Stimulated activated naive B cell treated with anti-CD40 and anti-IgM and Interleukin-4, amounts not matched to agents 10 μg/mL and 1 μg/mL and 100 μg/mL, for 72 hours (primary cell): ENCODE data around the gene BNIP3.
A peak's percentile ranks its signal among the peaks of the same experiment; 100 is the strongest.
"Not testable (repeated sequence)": the region's sequence is repeated elsewhere in the genome, so short reads cannot be mapped to it uniquely, and the experiment has no call there.

Source experiments
- ATAC-seq, 2 donors: fragments of 150-1000 bp; cut with Tn5 transposase; replicated peaks; 2 replicates each; pipeline ENCODE4 v1.10.0; 2021; ENCODE audit warnings: moderate library complexity in 1 of 2
- DNase-seq: peaks from one replicate; pipeline ENCODE4 v3.0.0; 2021
- H3K27ac Mint-ChIP-seq: one replicate; pipeline ENCODE4 v1.8.0; 2022; ENCODE audit warnings: mild to moderate bottlenecking, mixed read lengths
- H3K27me3 Mint-ChIP-seq, 2 donors: one replicate each; pipeline ENCODE4 v1.8.0; 2022; ENCODE audit warnings: mixed read lengths in 2 of 2
- H3K36me3 Mint-ChIP-seq, 2 donors: one replicate each; pipeline ENCODE4 v1.8.0; 2022; ENCODE audit warnings: mixed read lengths in 2 of 2, mild to moderate bottlenecking in 1 of 2
- H3K4me1 Mint-ChIP-seq, 2 donors: one replicate each; pipeline ENCODE4 v1.8.0; 2022; ENCODE audit warnings: mixed read lengths in 2 of 2, mild to moderate bottlenecking in 1 of 2
- H3K4me3 Mint-ChIP-seq, 2 donors: one replicate each; pipeline ENCODE4 v1.8.0; 2022; ENCODE audit warnings: mild to moderate bottlenecking in 2 of 2, mixed read lengths in 2 of 2, moderate library complexity in 1 of 2
- H3K9me3 Mint-ChIP-seq, 2 donors: one replicate each; pipeline ENCODE4 v1.8.0; 2022; ENCODE audit warnings: mixed read lengths in 2 of 2, mild to moderate bottlenecking in 1 of 2

The BNIP3 gene

DNA sequence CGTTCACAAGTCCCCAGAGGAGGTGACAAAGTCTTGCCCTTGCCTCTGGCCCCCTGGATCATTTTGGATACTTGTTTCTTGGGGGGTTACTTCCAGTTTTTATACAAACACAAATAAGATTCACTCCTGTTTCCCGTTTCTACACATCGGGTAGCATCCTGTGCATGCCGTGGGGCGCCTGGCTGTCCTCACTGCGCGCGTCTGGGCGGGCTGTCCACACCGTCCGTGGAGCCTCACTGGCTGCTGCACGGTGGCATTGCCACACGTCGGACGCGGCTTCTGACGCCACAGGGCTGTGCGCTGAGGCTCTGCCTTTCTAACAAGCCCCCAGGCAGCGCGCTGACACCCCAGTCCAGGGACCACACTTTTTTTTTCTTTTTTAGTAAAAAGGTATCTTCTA lies 18.4 kb downstream of the BNIP3 start:
- Mint-ChIP-seq H3K4me1 (no peaks in the 10 kb centered on the region), H3K9me3 (no peaks in the 10 kb centered on the region), H3K27ac (peak overlapping the region; percentile 42), H3K4me3 (no peak overlapping the region), H3K27me3 (no peaks in the 10 kb centered on the region), H3K36me3 (peaks cover 20 to 29% of the 10 kb centered on the region in 2 donors)
- no peak for DNase-seq
- no peak for ATAC-seq

GRCh38 chr10:131961777-131962662 lies 19.7 kb downstream of the BNIP3 start:
- H3K27ac Mint-ChIP-seq: no peak overlapping the region
- no peak for DNase-seq
- no peaks in the 10 kb centered on the region for H3K9me3 Mint-ChIP-seq
- peaks cover 0 to 1% of the 10 kb centered on the region in 2 donors for H3K4me1 Mint-ChIP-seq
- ATAC-seq: no peak
- H3K36me3 Mint-ChIP-seq: peaks cover 28 to 42% of the 10 kb centered on the region in 2 donors
- no peak overlapping the region for H3K4me3 Mint-ChIP-seq
- no peaks in the 10 kb centered on the region for H3K27me3 Mint-ChIP-seq

GRCh38 chr10:131961047-131961776 lies 20.5 kb downstream of the BNIP3 start:
- H3K27ac Mint-ChIP-seq: no peak overlapping the region
- H3K9me3 Mint-ChIP-seq: no peaks in the 10 kb centered on the region
- DNase-seq: no peak
- peaks cover 0 to 1% of the 10 kb centered on the region in 2 donors for H3K4me1 Mint-ChIP-seq
- no peak overlapping the region for H3K4me3 Mint-ChIP-seq
- no peaks in the 10 kb centered on the region for H3K27me3 Mint-ChIP-seq
- H3K36me3 Mint-ChIP-seq: peaks cover 26 to 50% of the 10 kb centered on the region in 2 donors
- ATAC-seq: peak in 1 of 2 donors; percentile 23

DNA sequence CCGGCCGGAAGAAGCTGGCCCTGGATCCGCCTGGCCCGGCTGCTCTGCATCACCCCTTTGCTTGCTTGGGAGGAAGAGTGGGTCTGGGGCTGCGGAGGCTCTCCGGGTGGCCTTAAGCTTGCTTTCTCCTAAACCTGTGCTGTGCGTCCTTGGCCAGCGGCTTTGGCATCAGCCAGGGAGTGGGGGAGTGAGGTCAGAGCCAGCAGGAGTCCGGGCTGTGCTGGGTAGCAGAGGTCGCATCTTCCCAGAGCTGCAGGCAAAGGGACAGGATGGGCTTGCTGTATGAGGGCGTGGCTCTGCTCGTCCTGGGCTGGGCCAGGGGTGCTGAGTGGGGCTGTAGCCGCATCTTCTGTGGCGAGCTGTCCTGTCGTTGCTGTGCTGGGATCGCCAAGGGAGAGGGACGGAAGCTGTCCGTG lies 21.1 kb downstream of the BNIP3 start:
- Mint-ChIP-seq H3K4me1 (peaks cover 0 to 1% of the 10 kb centered on the region in 2 donors), H3K4me3 (no peak overlapping the region), H3K27me3 (no peaks in the 10 kb centered on the region), H3K36me3 (peaks cover 29 to 52% of the 10 kb centered on the region in 2 donors), H3K9me3 (no peaks in the 10 kb centered on the region), H3K27ac (no peak overlapping the region)
- no peak for DNase-seq
- ATAC-seq: no peak

- Mint-ChIP-seq H3K36me3 (peaks cover 32 to 59% of the 10 kb centered on the region in 2 donors), H3K9me3 (no peaks in the 10 kb centered on the region), H3K27ac (no peak overlapping the region), H3K4me3 (no peak overlapping the region), H3K4me1 (peaks cover 0 to 1% of the 10 kb centered on the region in 2 donors), H3K27me3 (no peaks in the 10 kb centered on the region)
- no peak for DNase-seq
- ATAC-seq: no peak
Measured at GRCh38 chr10:131959841-131960240, 21.9 kb downstream of the BNIP3 start.

- peaks cover 0 to 1% of the 10 kb centered on the region in 2 donors for H3K4me1 Mint-ChIP-seq
- H3K4me3 Mint-ChIP-seq: no peak overlapping the region
- no peaks in the 10 kb centered on the region for H3K9me3 Mint-ChIP-seq
- DNase-seq (no peak), ATAC-seq (no peak)
- H3K27me3 Mint-ChIP-seq: no peaks in the 10 kb centered on the region
- H3K27ac Mint-ChIP-seq: no peak overlapping the region
- H3K36me3 Mint-ChIP-seq: peaks cover 36 to 76% of the 10 kb centered on the region in 2 donors
Measured at GRCh38 chr10:131955591-131956340, 26.0 kb downstream of the BNIP3 start.

DNA sequence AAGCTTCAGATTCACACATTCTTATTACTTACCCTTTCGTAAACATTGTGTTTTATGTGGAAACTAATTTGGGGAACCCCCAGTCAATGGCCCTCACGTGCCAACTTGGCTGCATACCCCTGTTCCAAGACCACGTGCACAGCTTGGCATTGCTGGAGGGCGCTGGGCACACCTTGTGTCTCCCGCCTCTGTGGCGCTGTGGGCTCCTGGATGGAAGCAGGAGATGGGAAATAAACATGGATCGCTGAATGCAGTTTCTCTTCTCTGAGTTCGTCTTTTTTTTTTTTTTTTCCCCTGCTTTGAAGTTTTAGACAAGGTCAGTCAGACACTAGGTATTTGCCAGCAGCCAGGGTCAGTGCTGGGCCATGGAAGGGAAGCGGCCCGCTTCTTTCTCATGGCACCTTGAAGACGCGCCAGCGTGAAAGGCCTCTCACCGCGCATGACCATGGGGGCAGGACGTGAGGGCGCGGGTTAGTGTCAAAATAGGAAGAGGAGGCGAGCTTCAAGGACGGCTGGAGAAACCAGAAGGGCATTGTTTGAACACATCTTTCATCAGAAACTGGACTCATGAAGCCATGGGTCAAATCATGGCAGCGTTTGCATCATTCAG lies 27.3 kb downstream of the BNIP3 start:
- Mint-ChIP-seq H3K36me3 (peaks cover 35 to 83% of the 10 kb centered on the region in 2 donors), H3K27me3 (no peaks in the 10 kb centered on the region), H3K4me3 (no peak overlapping the region), H3K27ac (no peak overlapping the region), H3K9me3 (no peaks in the 10 kb centered on the region), H3K4me1 (peaks cover 0 to 1% of the 10 kb centered on the region in 2 donors)
- DNase-seq (no peak), ATAC-seq (no peak)

DNA sequence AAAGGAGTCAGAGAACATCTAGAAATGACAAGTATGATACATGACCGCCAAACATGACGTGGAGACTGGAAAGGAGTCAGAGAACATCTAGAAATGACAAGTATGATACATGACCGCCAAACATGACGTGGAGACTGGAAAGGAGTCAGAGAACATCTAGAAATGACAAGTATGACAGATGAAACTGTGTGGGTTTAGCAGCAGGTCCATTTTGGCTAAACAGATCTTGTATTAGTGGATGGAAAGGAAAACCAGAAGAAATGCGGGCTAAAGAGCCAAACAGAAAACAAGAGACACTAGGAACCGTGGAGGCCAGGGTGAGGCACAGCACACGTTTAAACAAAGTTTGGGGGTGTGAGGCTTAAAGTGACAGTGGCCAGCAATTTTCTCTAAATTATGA lies 31.8 kb downstream of the BNIP3 start:
- H3K27me3 Mint-ChIP-seq, H3K9me3 Mint-ChIP-seq, ATAC-seq, H3K27ac Mint-ChIP-seq, DNase-seq, H3K4me3 Mint-ChIP-seq, H3K4me1 Mint-ChIP-seq: not testable (repeated sequence)
- H3K36me3 Mint-ChIP-seq: peaks cover 40 to 75% of the 10 kb centered on the region in 2 donors

- DNase-seq (no peak), ATAC-seq (no peak)
Measured at GRCh38 chr10:131949041-131949862, 32.5 kb downstream of the BNIP3 start.

DNA sequence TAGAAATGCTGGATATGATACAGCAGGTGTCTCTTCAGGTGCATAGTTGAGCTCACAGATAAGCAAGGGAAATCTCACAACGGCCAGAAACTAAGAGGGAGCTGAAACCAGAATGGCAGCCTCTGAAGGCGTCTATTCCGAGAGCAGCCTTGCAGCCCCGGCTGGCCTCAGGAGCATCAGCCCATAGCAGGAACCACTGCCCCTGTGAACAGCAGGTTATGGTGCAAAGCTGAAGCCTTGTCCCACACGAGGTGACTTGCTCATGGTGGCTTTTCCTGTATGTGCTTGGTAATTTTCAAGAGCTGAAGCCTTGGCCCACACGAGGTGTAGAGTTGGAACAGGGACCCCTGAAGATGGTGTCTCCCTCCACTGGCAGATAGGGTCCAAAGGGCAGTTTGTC lies 33.2 kb downstream of the BNIP3 start:
- H3K4me3 Mint-ChIP-seq: no peak overlapping the region
- no peak for DNase-seq
- ATAC-seq: no peak
- no peaks in the 10 kb centered on the region for H3K27me3 Mint-ChIP-seq
- H3K36me3 Mint-ChIP-seq: peaks cover 36 to 72% of the 10 kb centered on the region in 2 donors
- H3K9me3 Mint-ChIP-seq: no peaks in the 10 kb centered on the region
- peaks cover 0 to under 1% of the 10 kb centered on the region in 2 donors for H3K4me1 Mint-ChIP-seq
- H3K27ac Mint-ChIP-seq: no peak overlapping the region

More at GRCh38 chr10:131949041-131949862, 32.5 kb downstream of the BNIP3 start:
- H3K4me3 Mint-ChIP-seq: no peak overlapping the region
- H3K9me3 Mint-ChIP-seq: no peaks in the 10 kb centered on the region
- peaks cover 38 to 73% of the 10 kb centered on the region in 2 donors for H3K36me3 Mint-ChIP-seq
- H3K4me1 Mint-ChIP-seq: no peaks in the 10 kb centered on the region
- no peak overlapping the region for H3K27ac Mint-ChIP-seq
- H3K27me3 Mint-ChIP-seq: no peaks in the 10 kb centered on the region

DNA sequence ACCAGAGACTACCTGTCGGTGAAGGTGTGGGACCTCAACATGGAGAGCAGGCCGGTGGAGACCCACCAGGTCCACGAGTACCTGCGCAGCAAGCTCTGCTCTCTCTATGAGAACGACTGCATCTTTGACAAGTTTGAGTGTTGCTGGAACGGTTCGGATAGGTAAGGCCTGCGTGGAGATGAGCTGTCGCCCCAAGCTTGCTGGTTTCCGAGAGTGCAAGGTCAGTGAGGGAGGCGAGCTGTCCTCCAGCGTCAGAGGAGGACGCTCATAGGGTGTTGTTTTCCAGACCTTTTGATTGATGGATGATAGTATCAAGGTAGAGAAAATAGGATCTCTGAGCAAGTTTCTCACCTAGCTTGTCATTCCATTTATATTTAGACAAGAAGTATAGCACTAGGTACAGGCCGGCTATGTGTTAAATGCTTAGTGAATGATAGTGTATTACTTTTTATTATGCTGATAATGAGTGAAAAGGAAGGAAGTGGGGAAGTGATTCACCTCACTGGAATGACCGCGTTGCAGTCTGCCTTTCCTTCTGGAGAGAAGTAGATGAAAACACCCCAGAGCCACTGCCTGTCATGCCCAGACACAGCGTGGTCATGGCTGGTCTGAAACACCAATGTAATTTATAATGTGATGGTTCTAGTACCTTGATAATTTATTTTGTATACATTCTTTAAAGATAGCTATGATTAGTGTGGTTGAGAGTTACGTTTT lies 33.9 kb downstream of the BNIP3 start:
- Mint-ChIP-seq H3K36me3 (peaks cover 40 to 70% of the 10 kb centered on the region in 2 donors), H3K27ac (peak overlapping the region; percentile 65), H3K27me3 (no peaks in the 10 kb centered on the region), H3K4me1 (peaks cover 0 to 6% of the 10 kb centered on the region in 2 donors), H3K9me3 (no peaks in the 10 kb centered on the region), H3K4me3 (no peak overlapping the region)
- ATAC-seq: no peak
- no peak for DNase-seq

GRCh38 chr10:131946880-131947279 lies 34.8 kb downstream of the BNIP3 start:
- no peak for DNase-seq
- Mint-ChIP-seq H3K27ac (no peak overlapping the region), H3K4me3 (no peak overlapping the region), H3K9me3 (no peaks in the 10 kb centered on the region), H3K4me1 (peaks cover 0 to 6% of the 10 kb centered on the region in 2 donors), H3K36me3 (peaks cover 40 to 68% of the 10 kb centered on the region in 2 donors), H3K27me3 (no peaks in the 10 kb centered on the region)
- ATAC-seq: no peak

GRCh38 chr10:131946321-131946751 lies 35.4 kb downstream of the BNIP3 start:
- H3K27me3 Mint-ChIP-seq: no peaks in the 10 kb centered on the region
- peaks cover 42 to 70% of the 10 kb centered on the region in 2 donors for H3K36me3 Mint-ChIP-seq
- H3K4me1 Mint-ChIP-seq: peaks cover 0 to 6% of the 10 kb centered on the region in 2 donors
- no peaks in the 10 kb centered on the region for H3K9me3 Mint-ChIP-seq
- no peak overlapping the region for H3K27ac Mint-ChIP-seq
- no peak for DNase-seq
- ATAC-seq: no peak
- no peak overlapping the region for H3K4me3 Mint-ChIP-seq
